Activated CD8-positive, alpha-beta memory T cell treated with anti-CD3 and anti-CD28 coated beads, Interleukin-2, amount 50 U/mL, for 1 hour (primary cell): ENCODE results near the gene PPP2R2C.

Experiments used
- DNase-seq: peaks from one replicate; pipeline ENCODE4 v3.0.0-alpha.2; 2020; ENCODE audit errors: extremely low read depth

The PPP2R2C gene

GRCh38 chr4:6426571-6427438, 45.6 kb downstream of the PPP2R2C start:
- no peak for DNase-seq

- no peak for DNase-seq
Observed at GRCh38 chr4:6425911-6426310, 46.5 kb downstream of the PPP2R2C start.

- DNase-seq: no peak
Observed at GRCh38 chr4:6425336-6425735, 47.1 kb downstream of the PPP2R2C start.

- DNase-seq: no peak
Observed at GRCh38 chr4:6424425-6424824, 48.0 kb downstream of the PPP2R2C start.

GRCh38 chr4:6423575-6423974, 48.8 kb downstream of the PPP2R2C start:
- DNase-seq: no peak

- no peak for DNase-seq
Observed at GRCh38 chr4:6422866-6423265, 49.5 kb downstream of the PPP2R2C start.

GRCh38 chr4:6422105-6422504, 50.3 kb downstream of the PPP2R2C start:
- no peak for DNase-seq

- DNase-seq: no peak
Observed at GRCh38 chr4:6421397-6421796, 51.0 kb downstream of the PPP2R2C start.

- DNase-seq: no peak
Observed at GRCh38 chr4:6420972-6421371, 51.4 kb downstream of the PPP2R2C start.

GRCh38 chr4:6420036-6420435, 52.4 kb downstream of the PPP2R2C start:
- no peak for DNase-seq

GRCh38 chr4:6419452-6420028, 52.9 kb downstream of the PPP2R2C start:
- no peak for DNase-seq

GRCh38 chr4:6418193-6418755, 54.1 kb downstream of the PPP2R2C start:
- DNase-seq: no peak

GRCh38 chr4:6417516-6418050, 54.8 kb downstream of the PPP2R2C start:
- DNase-seq: no peak

GRCh38 chr4:6416518-6417286, 55.7 kb downstream of the PPP2R2C start:
- no peak for DNase-seq

GRCh38 chr4:6415031-6415705, 57.2 kb downstream of the PPP2R2C start:
- DNase-seq: no peak

GRCh38 chr4:6414578-6414977, 57.8 kb downstream of the PPP2R2C start:
- DNase-seq: no peak

- DNase-seq: no peak
Observed at GRCh38 chr4:6410664-6411063, 61.8 kb downstream of the PPP2R2C start.

- no peak for DNase-seq
Observed at GRCh38 chr4:6410068-6410467, 62.3 kb downstream of the PPP2R2C start.

- DNase-seq: no peak
Observed at GRCh38 chr4:6409381-6409780, 63.0 kb downstream of the PPP2R2C start.

- no peak for DNase-seq
Observed at GRCh38 chr4:6408263-6408662, 64.2 kb downstream of the PPP2R2C start.

GRCh38 chr4:6405397-6405706, 67.1 kb downstream of the PPP2R2C start:
- no peak for DNase-seq
